Fibroblast of mammary gland (primary cell): ENCODE results near the gene FBXL7.
A peak's percentile ranks its signal among the peaks of the same experiment; 100 is the strongest.

ENCODE experiments used
- DNase-seq: peaks from one replicate; pipeline ENCODE4 v3.0.0-alpha.2; 2010; ENCODE audit warnings: low read depth
- H3K4me3 ChIP-seq: 2 replicates; pipeline ENCODE4 v1.5.1; 2011; ENCODE audit warnings: low read depth, mild to moderate bottlenecking, low read length, moderate library complexity; ENCODE audit not compliant: control insufficient read depth
- TF ChIP-seq, protein P1 (sequence below): conservative IDR thresholded peaks from 2 replicates; pipeline ENCODE4 v1.5.1; 2011; ENCODE audit warnings: low read depth, low read length, inconsistent platforms; ENCODE audit not compliant: control insufficient read depth, insufficient read depth

The FBXL7 gene

DNA sequence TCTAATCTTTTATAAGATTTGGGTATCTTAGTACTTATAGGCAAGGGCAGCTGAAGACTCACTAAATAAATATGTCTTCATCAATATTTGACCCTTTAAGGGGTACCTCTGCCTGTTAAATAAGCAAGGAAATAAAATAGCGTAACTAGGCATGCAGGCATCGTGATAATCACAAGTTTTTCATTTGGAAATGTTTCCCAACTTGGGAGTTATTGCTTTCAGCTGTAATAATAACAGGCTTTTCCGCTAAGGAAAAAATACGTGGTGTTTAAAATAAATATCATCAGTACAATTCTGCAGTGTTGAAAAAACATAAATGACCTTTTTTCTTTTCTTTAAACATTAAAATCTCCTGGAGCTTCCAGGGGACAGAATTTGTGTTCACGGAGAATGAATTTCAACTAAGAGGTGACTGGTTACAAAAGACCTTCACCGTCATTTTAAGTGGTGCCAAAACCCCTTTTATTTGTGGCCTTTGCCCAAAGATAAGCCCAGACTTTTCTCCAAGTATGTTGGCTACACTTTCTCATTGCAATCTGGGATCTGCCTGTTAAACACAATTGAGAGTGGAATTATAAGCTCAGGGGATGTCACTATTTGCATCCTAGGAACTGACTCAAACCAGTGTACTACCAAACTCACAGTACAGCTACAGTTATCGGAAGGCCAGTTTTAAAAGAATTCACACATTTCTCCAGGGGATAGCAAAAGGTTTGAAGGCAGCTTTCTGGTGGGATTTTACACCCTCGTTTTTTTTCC is 218.6 kb downstream of the FBXL7 start:
- TF ChIP-seq, protein P1, sequence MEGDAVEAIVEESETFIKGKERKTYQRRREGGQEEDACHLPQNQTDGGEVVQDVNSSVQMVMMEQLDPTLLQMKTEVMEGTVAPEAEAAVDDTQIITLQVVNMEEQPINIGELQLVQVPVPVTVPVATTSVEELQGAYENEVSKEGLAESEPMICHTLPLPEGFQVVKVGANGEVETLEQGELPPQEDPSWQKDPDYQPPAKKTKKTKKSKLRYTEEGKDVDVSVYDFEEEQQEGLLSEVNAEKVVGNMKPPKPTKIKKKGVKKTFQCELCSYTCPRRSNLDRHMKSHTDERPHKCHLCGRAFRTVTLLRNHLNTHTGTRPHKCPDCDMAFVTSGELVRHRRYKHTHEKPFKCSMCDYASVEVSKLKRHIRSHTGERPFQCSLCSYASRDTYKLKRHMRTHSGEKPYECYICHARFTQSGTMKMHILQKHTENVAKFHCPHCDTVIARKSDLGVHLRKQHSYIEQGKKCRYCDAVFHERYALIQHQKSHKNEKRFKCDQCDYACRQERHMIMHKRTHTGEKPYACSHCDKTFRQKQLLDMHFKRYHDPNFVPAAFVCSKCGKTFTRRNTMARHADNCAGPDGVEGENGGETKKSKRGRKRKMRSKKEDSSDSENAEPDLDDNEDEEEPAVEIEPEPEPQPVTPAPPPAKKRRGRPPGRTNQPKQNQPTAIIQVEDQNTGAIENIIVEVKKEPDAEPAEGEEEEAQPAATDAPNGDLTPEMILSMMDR = no peak
- no peak overlapping the region for H3K4me3 ChIP-seq

DNA sequence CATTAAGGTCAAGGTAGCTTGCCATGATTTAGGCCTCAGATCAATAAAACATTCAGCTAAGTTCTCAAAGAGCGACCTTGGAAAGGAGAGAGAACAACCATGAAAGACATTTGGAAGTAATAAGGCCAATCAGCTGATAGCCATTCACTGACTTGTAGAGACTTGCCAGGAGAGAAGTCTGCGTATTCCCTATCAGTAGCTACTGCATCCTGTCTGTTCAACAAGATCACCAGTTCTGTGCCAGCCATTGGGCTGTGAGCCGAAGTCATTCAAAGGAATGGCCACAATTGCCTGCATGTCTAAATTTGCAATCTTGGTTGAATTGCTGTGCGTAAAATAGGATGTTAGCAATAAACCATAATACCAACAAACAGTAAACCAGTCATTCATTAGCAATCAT is 219.8 kb downstream of the FBXL7 start:
- TF ChIP-seq, protein P1 = no peak
- H3K4me3 ChIP-seq = no peak overlapping the region
- no peak for DNase-seq

More for the DNA sequence above, 218.6 kb downstream of the FBXL7 start:
- DNase-seq = peak; percentile 23

DNA sequence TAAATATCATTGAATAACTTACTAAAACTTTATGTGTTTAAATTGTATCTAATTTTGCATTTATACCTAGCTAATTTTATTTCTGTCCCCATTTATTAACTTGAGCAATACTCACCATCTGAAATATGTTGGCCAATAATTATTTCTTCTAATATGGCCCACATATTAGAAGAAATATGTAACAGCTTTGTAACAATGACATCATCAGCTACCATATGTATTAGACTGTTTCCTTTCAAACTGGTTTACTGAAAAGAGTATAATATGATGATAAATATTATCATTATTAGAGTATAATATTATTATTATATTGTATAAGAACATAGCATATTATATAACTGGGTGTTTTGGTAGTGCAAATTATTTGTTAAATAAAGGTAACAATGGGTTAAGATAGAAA is 220.5 kb downstream of the FBXL7 start:
- DNase-seq = no peak
- no peak overlapping the region for H3K4me3 ChIP-seq
- TF ChIP-seq, protein P1 = no peak

DNA sequence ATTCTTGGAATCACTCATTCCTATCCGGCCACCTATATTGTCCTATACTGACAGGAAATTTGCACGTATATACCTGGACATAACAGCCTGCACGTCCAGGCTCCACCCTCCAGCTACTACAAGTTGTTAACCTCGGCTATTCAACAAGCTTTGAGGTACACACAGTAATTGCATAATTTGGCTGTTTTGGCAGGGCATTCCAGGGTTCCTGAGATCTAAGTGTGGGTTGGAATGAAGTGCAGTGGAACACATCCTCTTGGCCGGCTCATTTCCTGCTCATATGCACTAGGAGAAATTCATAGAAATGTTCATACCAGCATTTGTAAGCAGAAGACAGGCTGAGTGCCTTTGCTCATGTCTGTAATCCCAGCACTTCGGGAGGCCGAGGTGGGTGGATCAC is 222.3 kb downstream of the FBXL7 start:
- H3K4me3 ChIP-seq = no peak overlapping the region
- TF ChIP-seq, protein P1 = no peak
- no peak for DNase-seq

DNA sequence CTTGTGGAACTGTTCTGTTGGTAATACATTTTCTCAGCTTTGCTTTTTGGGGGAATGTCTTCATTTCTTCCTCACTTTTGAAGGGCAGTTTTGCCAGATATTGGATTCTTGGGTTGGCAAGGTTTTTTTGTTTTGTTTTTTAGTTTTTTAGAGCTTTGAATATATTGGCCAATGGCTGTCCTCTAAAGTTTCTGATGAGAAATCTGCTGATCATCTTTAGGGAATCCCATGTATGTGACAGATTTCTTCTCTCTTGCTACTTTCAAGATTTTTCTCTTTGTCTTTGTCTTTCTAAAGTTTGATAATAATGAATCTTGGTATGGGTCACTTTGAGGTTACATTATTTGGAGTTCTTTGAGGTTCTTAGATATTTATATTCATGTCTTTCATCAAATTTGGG is 227.4 kb downstream of the FBXL7 start:
- DNase-seq = no peak
- H3K4me3 ChIP-seq = no peak overlapping the region
- TF ChIP-seq, protein P1 = no peak

DNA sequence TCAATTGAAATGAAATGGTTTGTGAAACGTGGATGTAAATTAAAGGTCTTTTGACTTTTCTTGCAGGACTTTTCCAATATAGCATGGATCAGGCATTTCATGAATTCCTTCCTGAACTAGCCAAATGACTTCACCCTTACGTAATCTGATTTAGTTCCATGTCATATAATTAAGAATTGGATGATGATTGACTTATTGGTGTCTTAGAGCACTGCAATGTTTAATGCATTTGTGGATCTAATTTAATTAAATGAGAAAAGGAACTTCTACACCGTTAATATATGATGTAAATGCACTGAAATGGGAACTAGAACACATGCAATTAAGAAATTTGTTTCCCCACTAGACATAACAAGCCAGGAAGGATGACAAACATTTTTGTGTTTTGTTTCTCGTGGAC is 228.8 kb downstream of the FBXL7 start:
- TF ChIP-seq, protein P1 = no peak
- no peak for DNase-seq
- H3K4me3 ChIP-seq = no peak overlapping the region
